Hematopoietic multipotent progenitor cell treated with erythropoietin and hydrocortisone succinate and interleukin-3 and kit ligand, for 8 days (in vitro differentiated cells): ENCODE measurements around the gene RASGEF1C.
A peak's percentile ranks its signal among the peaks of the same experiment; 100 is the strongest.
"Not testable (repeated sequence)": the region's sequence is repeated elsewhere in the genome, so short reads cannot be mapped to it uniquely, and the experiment has no call there.

Experiments
- DNase-seq: peaks from one replicate; pipeline ENCODE4 v3.0.0-alpha.2; 2015

RASGEF1C gene

GRCh38 chr5:180098991-180099732 lies 109.8 kb downstream of the RASGEF1C start:
- no peak for DNase-seq

- DNase-seq, result no peak
These were observed 110.5 kb downstream of the RASGEF1C start for GRCh38 chr5:180098526-180098925.

- DNase-seq, result no peak
These were observed 111.1 kb downstream of the RASGEF1C start for GRCh38 chr5:180097926-180098325.

- DNase-seq, result no peak
These were observed 111.7 kb downstream of the RASGEF1C start for GRCh38 chr5:180097163-180097894.

GRCh38 chr5:180096616-180097015 lies 112.4 kb downstream of the RASGEF1C start:
- DNase-seq, result no peak

- no peak for DNase-seq
These were observed 113.5 kb downstream of the RASGEF1C start for GRCh38 chr5:180095545-180095944.

GRCh38 chr5:180093651-180094382 lies 115.2 kb downstream of the RASGEF1C start:
- DNase-seq, result peak; percentile 96

- no peak for DNase-seq
These were observed 115.8 kb downstream of the RASGEF1C start for GRCh38 chr5:180093241-180093640.

GRCh38 chr5:180090769-180091546 lies 118.1 kb downstream of the RASGEF1C start:
- DNase-seq, result peak; percentile 87

- peak; percentile 73 for DNase-seq
These were observed 118.8 kb downstream of the RASGEF1C start for GRCh38 chr5:180090098-180090768.

GRCh38 chr5:180089628-180090027 lies 119.4 kb downstream of the RASGEF1C start:
- not testable (repeated sequence) for DNase-seq

- DNase-seq, result no peak
These were observed 120.5 kb downstream of the RASGEF1C start for GRCh38 chr5:180088561-180088960.

- peak; percentile 57 for DNase-seq
These were observed 122.1 kb downstream of the RASGEF1C start for GRCh38 chr5:180086816-180087399.

- peak; percentile 90 for DNase-seq
These were observed 123.2 kb downstream of the RASGEF1C start for GRCh38 chr5:180085837-180086236.

- DNase-seq, result peak; percentile 88
These were observed 124.1 kb downstream of the RASGEF1C start for GRCh38 chr5:180084638-180085561.

GRCh38 chr5:180083529-180084060 lies 125.4 kb downstream of the RASGEF1C start:
- no peak for DNase-seq

GRCh38 chr5:180082633-180083420 lies 126.2 kb downstream of the RASGEF1C start:
- no peak for DNase-seq

- no peak for DNase-seq
These were observed 127.5 kb downstream of the RASGEF1C start for GRCh38 chr5:180081481-180081880.

- DNase-seq, result no peak
These were observed 128.3 kb downstream of the RASGEF1C start for GRCh38 chr5:180080486-180081280.
